GDM1 (cell line): ENCODE results near the gene PDS5A.
"Not testable (repeated sequence)": the region's sequence is repeated elsewhere in the genome, so short reads cannot be mapped to it uniquely, and the experiment has no call there.

Source experiments
- DNase-seq: peaks from one replicate; lab custom pipeline; 2025; lab: John Stamatoyannopoulos, UW

PDS5A gene

GRCh38 chr4:39977489-39978377, at the start of gene PDS5A:
Gene PDS5A (minus strand): TSS chr4:39977911. CDS start chr4:39976577, 1,334 bp downstream.
- DNase-seq, result peak; percentile 93

DNA sequence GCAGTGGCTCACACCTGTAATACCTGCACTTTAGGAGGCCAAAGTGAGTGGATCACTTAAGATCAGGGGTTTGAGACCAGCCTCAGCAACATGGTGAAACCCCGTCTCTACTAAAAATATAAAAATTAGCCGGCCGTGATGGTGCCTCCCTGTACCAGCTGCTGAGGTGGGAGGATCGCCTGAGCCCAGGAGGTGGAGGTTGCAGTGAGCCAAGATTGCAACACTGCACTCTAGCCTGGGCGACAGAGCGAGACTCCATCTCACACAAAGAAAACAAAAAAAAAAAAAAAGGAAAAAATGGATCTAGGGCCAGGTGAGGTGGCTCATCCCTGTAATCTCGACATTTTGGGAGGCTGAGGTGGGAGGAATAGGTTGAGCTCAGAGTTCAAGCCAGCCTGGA, 46.3 kb upstream of the PDS5A start:
- not testable (repeated sequence) for DNase-seq

- DNase-seq, result not testable (repeated sequence)
Measured at GRCh38 chr4:40021116-40021515, 43.4 kb upstream of the PDS5A start.

GRCh38 chr4:40020221-40020620, 42.5 kb upstream of the PDS5A start:
- no peak for DNase-seq

- DNase-seq, result no peak
Measured at GRCh38 chr4:40016007-40016406, 38.3 kb upstream of the PDS5A start.

DNA sequence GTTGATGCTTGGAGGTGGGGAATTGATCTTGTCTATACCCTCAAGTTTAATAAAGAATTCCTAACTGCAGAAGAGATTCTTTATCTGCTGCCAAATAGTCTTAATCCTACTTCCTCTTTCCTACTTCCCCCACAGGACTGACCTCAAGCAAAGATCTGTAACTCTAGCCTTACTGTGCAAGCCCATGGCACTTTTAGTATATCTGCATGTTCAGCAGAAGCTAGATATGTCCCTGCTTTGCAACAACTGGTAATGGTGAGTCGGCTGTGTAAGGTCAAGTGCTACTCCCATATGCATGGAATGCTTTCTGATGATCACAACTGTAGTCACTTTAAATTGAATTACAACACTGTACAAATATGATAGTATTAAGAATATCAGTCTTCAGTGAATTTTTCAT, 26.3 kb upstream of the PDS5A start:
- DNase-seq, result peak; percentile 56

- DNase-seq, result no peak
Measured at GRCh38 chr4:40000711-40001110, 23.0 kb upstream of the PDS5A start.

GRCh38 chr4:39998659-39999345, 21.1 kb upstream of the PDS5A start:
- DNase-seq, result no peak

DNA sequence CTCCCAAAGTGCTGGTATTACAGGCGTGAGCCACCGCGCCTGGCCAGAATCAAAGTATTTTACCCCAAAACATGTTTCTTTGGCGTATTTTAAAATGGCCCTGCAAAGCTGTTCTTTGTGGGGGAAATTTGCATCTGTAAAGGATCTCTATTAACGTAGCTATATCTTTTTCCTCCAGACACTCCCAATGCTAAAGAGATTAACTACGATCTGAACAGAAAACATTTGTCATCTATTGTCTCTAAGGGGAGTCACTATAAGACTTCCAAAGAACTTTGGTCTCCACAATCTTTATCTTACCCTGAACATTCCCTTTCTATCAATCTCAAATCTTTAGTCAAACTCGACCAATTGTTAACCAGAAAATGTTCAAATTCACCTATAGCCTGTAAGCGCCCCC, 19.1 kb upstream of the PDS5A start:
- no peak for DNase-seq

- no peak for DNase-seq
Measured at GRCh38 chr4:39994406-39994805, 16.7 kb upstream of the PDS5A start.

DNA sequence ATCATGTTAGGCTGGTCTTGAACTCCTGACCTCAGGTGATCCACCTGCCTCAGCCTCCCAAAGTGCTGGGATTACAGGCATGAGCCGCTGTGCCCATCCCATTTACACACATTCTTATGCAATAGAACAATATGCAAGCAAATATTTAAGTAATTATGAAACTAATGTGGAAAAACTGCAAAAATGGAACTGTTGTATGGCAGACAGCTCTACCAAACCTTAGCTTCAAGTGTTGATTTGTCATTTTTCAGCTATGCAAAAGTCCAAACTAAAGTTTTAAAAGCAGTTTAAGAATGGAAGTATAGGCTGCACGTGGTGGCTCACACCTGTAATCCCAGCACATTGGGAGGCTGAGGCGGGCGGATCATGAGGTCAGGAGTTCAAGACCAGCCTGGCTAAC, 11.7 kb upstream of the PDS5A start:
- DNase-seq, result not testable (repeated sequence)

- DNase-seq, result no peak
Measured at GRCh38 chr4:39987485-39987884, 9.8 kb upstream of the PDS5A start.

GRCh38 chr4:39978904-39979303, 1.2 kb upstream of the PDS5A start:
- DNase-seq, result no peak

GRCh38 chr4:39978378-39978775, 666 bp upstream of the PDS5A start:
- DNase-seq, result no peak

- peak; percentile 60 for DNase-seq
Measured at GRCh38 chr4:39976945-39977488, 694 bp downstream of the PDS5A start.

DNA sequence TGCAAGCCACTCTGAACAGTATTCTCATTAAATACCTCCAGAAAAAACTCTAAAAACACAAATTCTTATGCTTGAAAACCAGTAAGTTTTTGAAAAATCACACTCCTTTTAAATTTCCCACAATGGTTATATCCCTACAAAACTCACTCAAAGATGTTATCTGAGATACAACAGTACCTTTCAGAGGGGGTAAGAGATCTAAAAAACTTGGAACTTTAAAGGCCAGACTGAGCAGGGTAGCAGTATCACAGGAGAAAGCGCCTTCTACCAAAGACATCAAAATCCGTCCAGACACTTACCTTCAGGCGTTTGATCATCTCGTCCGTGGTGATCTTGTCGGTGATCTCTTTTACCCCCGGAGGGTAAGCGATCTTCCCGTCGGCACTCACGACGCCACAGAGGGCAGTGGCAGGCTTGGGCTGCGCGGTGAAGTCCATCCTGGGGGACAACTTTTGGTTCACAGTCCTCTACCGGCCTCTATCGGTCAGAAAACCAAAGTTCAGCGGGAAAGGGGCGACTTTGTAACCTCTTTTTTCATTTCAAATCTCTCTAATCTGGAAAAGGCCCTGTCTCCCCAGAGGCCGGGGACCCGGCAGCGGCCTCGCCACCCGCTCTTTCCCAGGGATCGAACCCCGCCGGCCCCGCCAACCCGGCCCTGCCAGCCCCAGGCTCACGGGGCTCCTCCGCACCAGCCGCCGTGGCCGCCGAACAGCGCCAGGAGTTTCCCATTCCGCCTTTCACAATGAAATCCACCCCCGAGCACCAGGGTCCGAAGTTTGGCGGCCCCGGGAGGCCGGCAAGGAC, 1.4 kb downstream of the PDS5A start:
- peak; percentile 64 for DNase-seq

GRCh38 chr4:39975488-39976089, 2.1 kb downstream of the PDS5A start:
- no peak for DNase-seq

GRCh38 chr4:39973052-39973451, 4.7 kb downstream of the PDS5A start:
- DNase-seq, result not testable (repeated sequence)

DNA sequence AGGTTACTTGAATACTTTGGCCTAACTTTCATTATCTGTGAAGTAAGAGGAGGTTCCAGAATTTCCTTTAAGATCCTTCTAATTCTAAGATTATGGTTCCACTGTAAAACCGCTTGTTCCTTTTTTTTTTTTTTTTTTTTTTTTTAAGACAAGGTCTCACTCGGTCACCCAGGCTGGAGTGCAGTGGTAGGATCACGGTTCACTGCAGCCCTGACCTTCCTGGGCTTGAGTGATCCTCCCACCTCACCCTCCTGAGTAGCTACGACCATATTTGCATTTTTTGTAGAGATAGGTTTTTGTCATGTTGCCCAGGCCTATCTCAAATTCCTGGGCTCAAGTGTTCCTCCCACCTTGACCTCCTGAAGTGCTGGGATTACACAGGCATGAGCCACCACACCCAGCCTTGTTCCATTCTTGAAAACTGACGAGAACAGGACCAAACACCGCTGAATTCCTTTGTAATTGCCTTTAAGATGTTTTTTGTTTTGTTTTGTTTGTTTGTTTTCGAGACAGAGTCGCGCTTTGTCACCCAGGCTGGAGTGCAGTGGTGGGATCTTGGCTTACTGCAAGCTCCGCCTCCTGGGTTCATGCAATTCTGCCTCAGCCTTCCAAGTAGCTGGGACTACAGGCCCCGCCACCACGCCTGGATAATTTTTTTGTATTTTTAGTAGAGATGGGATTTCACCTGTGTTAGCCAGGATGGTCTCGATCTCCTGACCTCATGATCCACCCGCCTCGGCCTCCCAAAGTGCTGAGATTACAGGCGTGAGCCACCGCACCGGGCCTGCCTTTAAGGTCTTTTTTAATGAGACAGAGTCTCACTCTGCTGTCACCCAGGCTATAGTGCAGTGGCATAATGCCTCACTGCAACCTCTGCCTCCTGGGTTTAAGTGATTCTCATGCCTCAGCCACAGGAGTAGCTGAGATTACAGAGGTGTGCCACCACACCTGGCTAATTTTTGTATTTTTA, 6.8 kb downstream of the PDS5A start:
- DNase-seq, result no peak

DNA sequence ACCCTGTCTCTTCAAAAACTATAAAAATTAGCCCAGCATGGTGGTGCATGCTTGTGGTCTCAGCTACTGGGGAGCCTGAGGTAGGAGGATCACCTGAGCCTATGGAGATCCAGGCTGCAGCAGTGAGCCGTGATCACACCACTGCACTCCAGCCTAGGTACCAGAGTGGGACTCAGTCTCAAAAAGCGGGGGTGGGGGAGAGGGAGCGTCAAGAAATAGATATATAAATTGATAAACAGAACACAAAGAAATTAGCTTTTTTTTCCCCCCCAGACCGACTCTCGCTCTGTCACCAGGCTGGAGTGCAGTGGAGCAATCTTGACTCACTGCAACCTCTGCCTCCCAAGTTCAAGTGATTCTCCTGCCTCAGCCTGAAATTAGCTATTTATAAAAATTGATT, 14.1 kb downstream of the PDS5A start:
- no peak for DNase-seq
